Gastrocnemius medialis (tissue), 4 donors: ENCODE measurements around the gene PTPN3.

Experiments used
- CTCF ChIP-seq, 5 experiments: fragments of 450-650 bp in 3 of 5; fragments of 200-600 bp in 2 of 5; sonication (generic) in 2 of 5; IDR thresholded peaks in 4 of 5; conservative IDR thresholded peaks in 1 of 5; 1 replicate in 4 of 5; 2 replicates in 1 of 5; pipeline ENCODE4 v1.5.1; 2016 to 2019; ENCODE audit warnings: antibody characterized with exemption in 5 of 5, mild to moderate bottlenecking in 3 of 5, moderate library complexity in 3 of 5
- POLR2A ChIP-seq, 2 donors: fragments of 450-650 bp; IDR thresholded peaks; one replicate each; pipeline ENCODE4 v1.6.1; 2017; ENCODE audit warnings: antibody characterized with exemption in 2 of 2, mild to moderate bottlenecking in 2 of 2, moderate library complexity in 2 of 2

- TF ChIP-seq POLR2A (IDR thresholded peaks at IDR 0.05) (no peak), CTCF (IDR thresholded peaks at IDR 0.05 in 4 of 5, conservative IDR thresholded peaks at IDR 0.05 in 1 of 5) (no peak)
These were observed 56.8 kb downstream of the PTPN3 start for GRCh38 chr9:109441296-109441695.
